Caki2 (cell line): ENCODE results near the gene KIAA1143. TPM values are rescaled to one million over a fixed set of nuclear protein-coding genes. Genes with fewer than 3 reads are reported as not detected.

Source experiments
- total RNA-seq: library from RNA; depleted of rRNA; stranded (reverse); fragments of >200 nt; shearing (Covaris generic); gene quantifications from 2 replicates; pipeline ENCODE4 v1.2.3, GENCODE V29; 2014; ENCODE audit warnings: low replicate concordance; rRNA removed

KIAA1143 gene
- total RNA-seq, 1 experiment from 2014 or later: 7.2 TPM

Other genes starting within 250 kb of the KIAA1143 start
- gene ZKSCAN7, start 206.4 kb downstream of the KIAA1143 start, total RNA-seq: 4.3 and 17.5 TPM in 2 replicates
- gene ZNF660, start 176.7 kb downstream of the KIAA1143 start, total RNA-seq: not detected in 2 replicates
- 3.0 and 3.8 TPM in 2 replicates for gene ZNF197, start 136.6 kb downstream of the KIAA1143 start, total RNA-seq
- 5.7 and 7.5 TPM in 2 replicates for gene ZNF35, start 112.9 kb downstream of the KIAA1143 start, total RNA-seq
- gene ZNF502, start 49.0 kb downstream of the KIAA1143 start, total RNA-seq: not detected in 2 replicates
- 2.1 and 3.8 TPM in 2 replicates for gene ZNF501, start 32.0 kb downstream of the KIAA1143 start, total RNA-seq
- 9.8 and 22.5 TPM in 2 replicates for gene KIF15, start 175 bp upstream of the KIAA1143 start, total RNA-seq
- gene TMEM42, start 100.3 kb upstream of the KIAA1143 start, total RNA-seq: 8.9 and 18.6 TPM in 2 replicates
- 1.1 TPM in 1 of 2 replicates, not detected in the other for gene TGM4, start 113.0 kb upstream of the KIAA1143 start, total RNA-seq
- 56.6 and 76.1 TPM in 2 replicates for gene ZDHHC3, start 214.6 kb upstream of the KIAA1143 start, total RNA-seq
- 24.0 and 28.1 TPM in 2 replicates for gene EXOSC7, start 214.6 kb upstream of the KIAA1143 start, total RNA-seq